ENCODE measurements around the gene DNAH6. TPM values are rescaled to one million over a fixed set of nuclear protein-coding genes. Genes with fewer than 3 reads are reported as not detected.

The DNAH6 gene
- total RNA-seq, 3 donors from 2014 or later: 1.2 to 1.3 (median 1.3) TPM

DNA sequence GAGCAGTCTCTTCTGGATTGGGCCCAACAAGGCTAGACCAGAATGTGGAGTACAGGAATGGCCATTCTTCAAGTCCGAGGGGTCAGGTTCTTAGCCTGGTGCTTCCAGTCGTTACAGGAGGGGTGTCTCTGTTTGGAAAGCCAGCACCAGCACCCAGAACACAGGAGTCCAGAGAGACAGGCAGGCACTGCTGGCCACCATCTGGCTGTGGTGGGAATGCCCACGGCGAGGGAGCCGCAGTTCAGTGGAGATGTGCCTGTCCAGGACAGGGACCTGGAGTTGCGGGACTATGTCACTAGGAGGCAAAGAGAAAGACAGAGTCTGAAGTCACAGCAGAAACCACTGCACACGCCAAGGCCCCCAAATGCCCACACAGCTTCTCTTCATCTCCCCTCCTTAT is 305.5 kb downstream of the DNAH6 start:
- Histone ChIP-seq H3K36me3 (ENCODE audit: low read depth) (no peaks in the 10 kb centered on the region), H3K9me3 (no peaks in the 10 kb centered on the region), H3K4me1 (ENCODE audit: low read depth) (no peaks in the 10 kb centered on the region), H3K4me3 (no peak overlapping the region)
- no peak for ATAC-seq
- intact Hi-C loops (cut with DNase I, micrococcal nuclease): no loop called here
- TF ChIP-seq, protein P1, sequence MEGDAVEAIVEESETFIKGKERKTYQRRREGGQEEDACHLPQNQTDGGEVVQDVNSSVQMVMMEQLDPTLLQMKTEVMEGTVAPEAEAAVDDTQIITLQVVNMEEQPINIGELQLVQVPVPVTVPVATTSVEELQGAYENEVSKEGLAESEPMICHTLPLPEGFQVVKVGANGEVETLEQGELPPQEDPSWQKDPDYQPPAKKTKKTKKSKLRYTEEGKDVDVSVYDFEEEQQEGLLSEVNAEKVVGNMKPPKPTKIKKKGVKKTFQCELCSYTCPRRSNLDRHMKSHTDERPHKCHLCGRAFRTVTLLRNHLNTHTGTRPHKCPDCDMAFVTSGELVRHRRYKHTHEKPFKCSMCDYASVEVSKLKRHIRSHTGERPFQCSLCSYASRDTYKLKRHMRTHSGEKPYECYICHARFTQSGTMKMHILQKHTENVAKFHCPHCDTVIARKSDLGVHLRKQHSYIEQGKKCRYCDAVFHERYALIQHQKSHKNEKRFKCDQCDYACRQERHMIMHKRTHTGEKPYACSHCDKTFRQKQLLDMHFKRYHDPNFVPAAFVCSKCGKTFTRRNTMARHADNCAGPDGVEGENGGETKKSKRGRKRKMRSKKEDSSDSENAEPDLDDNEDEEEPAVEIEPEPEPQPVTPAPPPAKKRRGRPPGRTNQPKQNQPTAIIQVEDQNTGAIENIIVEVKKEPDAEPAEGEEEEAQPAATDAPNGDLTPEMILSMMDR (IDR thresholded peaks at IDR 0.05): no peak
- no peak for DNase-seq

DNA sequence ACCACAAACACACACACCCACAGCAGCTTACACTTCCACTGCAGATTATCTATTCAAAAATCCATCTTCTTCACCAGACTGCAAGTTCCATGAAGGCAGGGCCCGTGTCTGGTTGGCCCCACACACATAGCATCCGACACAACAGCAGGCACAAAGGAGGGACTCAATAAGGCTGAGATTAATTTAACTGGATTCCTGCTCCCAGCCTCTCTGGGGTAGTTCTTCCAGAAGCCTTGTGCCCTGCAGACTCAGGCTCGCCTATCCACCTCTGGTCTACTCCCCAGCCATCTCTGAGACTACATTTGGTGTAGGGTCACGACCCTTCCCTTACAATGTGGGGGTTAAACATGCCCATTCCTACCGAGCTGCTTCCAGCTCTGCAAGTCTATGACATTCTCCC is 306.9 kb downstream of the DNAH6 start:
- DNase-seq (no peak), ATAC-seq (no peak)
- TF ChIP-seq, protein P1 (IDR thresholded peaks at IDR 0.05): no peak
- H3K4me1 ChIP-seq (ENCODE audit: low read depth): no peaks in the 10 kb centered on the region
- H3K4me3 ChIP-seq: no peak overlapping the region
- H3K9me3 ChIP-seq: no peaks in the 10 kb centered on the region
- H3K36me3 ChIP-seq (ENCODE audit: low read depth): no peaks in the 10 kb centered on the region
- intact Hi-C loops (cut with DNase I, micrococcal nuclease): no loop called here

DNA sequence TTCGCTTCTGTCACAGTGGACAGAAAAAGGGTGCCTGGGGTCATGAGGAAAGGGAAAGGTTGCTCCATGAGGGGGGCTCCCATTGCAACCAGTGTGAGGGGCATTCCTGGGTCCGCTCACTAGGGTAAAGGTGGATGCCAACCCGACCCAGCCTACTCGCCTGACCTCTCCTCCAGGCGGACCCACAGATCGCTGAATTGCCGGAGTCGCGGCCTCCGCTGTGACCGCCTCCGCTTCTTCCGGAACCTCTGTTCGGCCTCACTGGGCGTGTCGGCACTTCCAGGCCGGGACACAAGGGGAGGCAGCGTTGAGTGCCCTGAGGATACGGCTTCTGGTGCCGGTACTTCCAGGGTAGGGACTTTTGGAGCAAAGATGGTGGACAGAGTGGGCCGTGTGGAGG is 307.5 kb downstream of the DNAH6 start:
- DNase-seq (no peak), ATAC-seq (no peak)
- TF ChIP-seq, protein P1 (IDR thresholded peaks at IDR 0.05): no peak
- Histone ChIP-seq H3K4me1 (ENCODE audit: low read depth) (no peaks in the 10 kb centered on the region), H3K9me3 (no peaks in the 10 kb centered on the region), H3K4me3 (no peak overlapping the region), H3K36me3 (ENCODE audit: low read depth) (no peaks in the 10 kb centered on the region)
- intact Hi-C loops (cut with DNase I, micrococcal nuclease): no loop called here

DNA sequence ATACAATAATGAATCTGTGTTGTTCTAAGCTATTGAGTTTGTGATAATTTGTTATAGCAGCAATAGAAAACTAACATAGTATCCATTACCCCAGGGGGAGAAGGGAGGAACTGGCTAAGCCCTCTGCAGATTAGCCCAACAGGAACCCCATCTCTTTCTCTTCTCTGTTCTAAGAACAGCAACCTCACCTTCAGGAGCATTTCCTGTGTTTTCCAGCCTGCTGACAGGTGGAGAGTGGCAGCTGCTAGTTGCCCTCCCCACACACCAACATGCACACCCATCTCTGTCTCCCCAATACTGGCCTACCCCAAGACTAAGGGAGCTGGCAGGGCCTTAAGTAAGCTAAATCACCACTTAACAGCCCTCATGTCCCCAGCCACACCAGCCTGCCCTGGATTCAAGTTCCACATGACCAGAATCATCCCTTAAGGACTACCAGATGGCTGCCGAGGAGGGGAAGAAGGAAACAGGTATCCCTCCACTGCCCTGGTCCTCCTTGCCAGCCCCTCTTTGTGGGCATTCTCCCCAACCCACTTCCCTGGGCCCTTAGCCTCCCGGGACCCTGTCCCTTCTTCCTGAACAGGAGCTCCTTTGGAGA is 311.8 kb downstream of the DNAH6 start:
- no peaks in the 10 kb centered on the region for H3K9me3 ChIP-seq
- no peaks in the 10 kb centered on the region for H3K4me1 ChIP-seq (ENCODE audit: low read depth)
- no peak for DNase-seq
- TF ChIP-seq, protein P1 (IDR thresholded peaks at IDR 0.05): no peak
- ATAC-seq: no peak
- intact Hi-C loops (cut with DNase I, micrococcal nuclease): no loop called here
- no peak overlapping the region for H3K4me3 ChIP-seq
- no peaks in the 10 kb centered on the region for H3K36me3 ChIP-seq (ENCODE audit: low read depth)

DNA sequence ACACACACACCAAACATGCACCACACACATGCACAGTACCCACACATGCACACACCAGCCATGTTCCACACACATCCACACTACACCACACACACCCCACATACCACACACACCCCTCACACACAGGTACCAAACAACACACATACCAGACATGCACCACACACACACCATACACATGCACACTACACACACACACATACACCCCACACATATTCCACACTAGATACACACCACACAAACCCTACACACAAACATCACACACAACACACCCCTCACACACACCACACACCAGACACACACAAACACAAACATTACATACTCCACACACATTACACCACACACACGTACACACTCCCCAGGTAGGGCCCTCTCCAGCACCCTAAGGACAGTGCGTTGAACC is 313.4 kb downstream of the DNAH6 start:
- intact Hi-C loops (cut with DNase I, micrococcal nuclease): no loop called here
- ATAC-seq: no peak
- TF ChIP-seq, protein P1 (IDR thresholded peaks at IDR 0.05): no peak
- Histone ChIP-seq H3K4me1 (ENCODE audit: low read depth) (no peaks in the 10 kb centered on the region), H3K9me3 (no peaks in the 10 kb centered on the region), H3K4me3 (no peak overlapping the region), H3K36me3 (ENCODE audit: low read depth) (no peaks in the 10 kb centered on the region)
- DNase-seq: no peak

DNA sequence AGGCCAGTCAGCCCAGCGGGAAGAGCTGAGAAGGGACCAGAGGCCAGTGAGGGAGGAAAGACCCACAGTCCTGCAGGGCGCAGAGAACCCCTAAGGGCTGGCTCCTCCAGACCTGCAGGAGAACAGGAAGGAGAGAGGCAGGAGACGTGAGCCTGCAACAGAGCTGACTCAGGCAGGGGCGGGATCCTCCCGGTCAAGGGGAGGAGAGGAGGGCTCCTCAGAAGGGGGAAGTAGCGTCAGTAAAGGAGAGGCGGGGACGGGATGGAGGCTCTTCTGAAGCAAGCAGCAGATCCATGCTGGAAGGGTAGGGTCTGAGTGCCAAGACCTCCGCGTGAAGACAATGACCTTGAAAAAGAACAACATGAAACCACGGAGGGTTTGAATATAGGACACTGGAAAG is 313.8 kb downstream of the DNAH6 start:
- Histone ChIP-seq H3K4me3 (no peak overlapping the region), H3K36me3 (ENCODE audit: low read depth) (no peaks in the 10 kb centered on the region), H3K4me1 (ENCODE audit: low read depth) (no peaks in the 10 kb centered on the region), H3K9me3 (no peaks in the 10 kb centered on the region)
- intact Hi-C loops (cut with DNase I, micrococcal nuclease): no loop called here
- ATAC-seq: peak; percentile 51
- peak; percentile 28 to 68 (median 48) for DNase-seq
- TF ChIP-seq, protein P1 (IDR thresholded peaks at IDR 0.05): no peak

All from mucosa of descending colon (tissue), 3 donors.